Measurements from ENCODE around the gene PCMT1.

The PCMT1 gene

GRCh38 chr6:149856256-149856994, 106.9 kb downstream of the PCMT1 start:
- no peak for DNase-seq

- DNase-seq = no peak
These were observed 108.0 kb downstream of the PCMT1 start for GRCh38 chr6:149857541-149857940.

- no peak for DNase-seq
These were observed 109.8 kb downstream of the PCMT1 start for GRCh38 chr6:149859368-149859767.

- DNase-seq = no peak
These were observed 110.4 kb downstream of the PCMT1 start for GRCh38 chr6:149859938-149860337.

- no peak for DNase-seq
These were observed 110.9 kb downstream of the PCMT1 start for GRCh38 chr6:149860513-149860833.
